GM23248 (cell line): Measurements from ENCODE around the gene RAD51B.

ENCODE experiments used
- EZH2 ChIP-seq: fragments of 200-600 bp; sonication (generic); IDR thresholded peaks from 2 replicates; pipeline ENCODE4 v1.6.1; 2018; ENCODE audit warnings: antibody characterized with exemption, mild to moderate bottlenecking; ENCODE audit not compliant: insufficient read depth, poor library complexity, severe bottlenecking
- EZH2phosphoT487 ChIP-seq: fragments of 200-600 bp; sonication (generic); IDR thresholded peaks from 2 replicates; pipeline ENCODE4 v1.6.1; 2018; ENCODE audit warnings: antibody characterized with exemption, moderate library complexity, mild to moderate bottlenecking, low read depth; ENCODE audit not compliant: insufficient read depth

GRCh38 chr14:68469208-68469713 lies 649.7 kb downstream of the RAD51B start:
- TF ChIP-seq EZH2 (no peak), EZH2phosphoT487 (no peak)
